Calu3 (cell line): ENCODE results near the gene KDM4B. TPM values are rescaled to one million over a fixed set of nuclear protein-coding genes. Genes with fewer than 3 reads are reported as not detected.

ENCODE experiments used
- BruUV-seq: library from RNA; stranded (reverse); fragments of 400-500 nt; replicated peaks from 2 replicates; lab custom pipeline; 2021; lab: Mats Ljungman, UMichigan
- CTCF ChIA-PET: fragments of 300-600 bp; sonication (Branson Sonifier 250); formaldehyde crosslinking; loops from one replicate; lab custom pipeline; 2022; ENCODE audit warnings: antibody characterized with exemption; lab: Charles Lee
- DNase-seq: peaks from one replicate; pipeline ENCODE4 v3.0.0; 2022
- H3K27ac Mint-ChIP-seq: one replicate; pipeline ENCODE4 v1.8.0; 2022; ENCODE audit warnings: mixed read lengths; ENCODE audit not compliant: unreplicated experiment
- H3K27me3 Mint-ChIP-seq: one replicate; pipeline ENCODE4 v1.8.0; 2022; ENCODE audit warnings: mixed read lengths; ENCODE audit not compliant: unreplicated experiment
- H3K36me3 Mint-ChIP-seq: one replicate; pipeline ENCODE4 v1.8.0; 2022; ENCODE audit warnings: mild to moderate bottlenecking, moderate library complexity, mixed read lengths; ENCODE audit not compliant: insufficient read depth, unreplicated experiment
- H3K4me1 Mint-ChIP-seq: one replicate; pipeline ENCODE4 v1.8.0; 2022; ENCODE audit warnings: mild to moderate bottlenecking, low read depth, mixed read lengths; ENCODE audit not compliant: unreplicated experiment
- H3K4me3 Mint-ChIP-seq: one replicate; pipeline ENCODE4 v1.8.0; 2022; ENCODE audit warnings: mild to moderate bottlenecking, low read depth, moderate library complexity, mixed read lengths; ENCODE audit not compliant: unreplicated experiment
- H3K9me3 Mint-ChIP-seq: one replicate; pipeline ENCODE4 v1.8.0; 2022; ENCODE audit warnings: low read depth, mixed read lengths; ENCODE audit not compliant: unreplicated experiment
- intact Hi-C: fragments of 100-400 bp; cut with micrococcal nuclease; formaldehyde crosslinking; loops from one replicate; pipeline ENCODE4 v1.10.0; 2022; ENCODE audit not compliant: unreplicated experiment
- total RNA-seq: library from RNA; stranded (reverse); gene quantifications from 2 replicates; pipeline ENCODE4 v1.2.3, GENCODE V29; 2022
- TF ChIP-seq, protein P1 (sequence below): fragments of 200-600 bp; IDR thresholded peaks from one replicate; pipeline ENCODE4 v1.8.0; 2022; ENCODE audit warnings: antibody characterized with exemption; ENCODE audit not compliant: unreplicated experiment

The KDM4B gene
- total RNA-seq, 1 experiment from 2014 or later = 13.9 TPM

- CTCF ChIA-PET = no interaction called here
- DNase-seq = no peak
- TF ChIP-seq, protein P1, sequence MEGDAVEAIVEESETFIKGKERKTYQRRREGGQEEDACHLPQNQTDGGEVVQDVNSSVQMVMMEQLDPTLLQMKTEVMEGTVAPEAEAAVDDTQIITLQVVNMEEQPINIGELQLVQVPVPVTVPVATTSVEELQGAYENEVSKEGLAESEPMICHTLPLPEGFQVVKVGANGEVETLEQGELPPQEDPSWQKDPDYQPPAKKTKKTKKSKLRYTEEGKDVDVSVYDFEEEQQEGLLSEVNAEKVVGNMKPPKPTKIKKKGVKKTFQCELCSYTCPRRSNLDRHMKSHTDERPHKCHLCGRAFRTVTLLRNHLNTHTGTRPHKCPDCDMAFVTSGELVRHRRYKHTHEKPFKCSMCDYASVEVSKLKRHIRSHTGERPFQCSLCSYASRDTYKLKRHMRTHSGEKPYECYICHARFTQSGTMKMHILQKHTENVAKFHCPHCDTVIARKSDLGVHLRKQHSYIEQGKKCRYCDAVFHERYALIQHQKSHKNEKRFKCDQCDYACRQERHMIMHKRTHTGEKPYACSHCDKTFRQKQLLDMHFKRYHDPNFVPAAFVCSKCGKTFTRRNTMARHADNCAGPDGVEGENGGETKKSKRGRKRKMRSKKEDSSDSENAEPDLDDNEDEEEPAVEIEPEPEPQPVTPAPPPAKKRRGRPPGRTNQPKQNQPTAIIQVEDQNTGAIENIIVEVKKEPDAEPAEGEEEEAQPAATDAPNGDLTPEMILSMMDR = no peak
- H3K4me1 Mint-ChIP-seq = no peaks in the 10 kb centered on the region
- H3K27me3 Mint-ChIP-seq = no peaks in the 10 kb centered on the region
- H3K9me3 Mint-ChIP-seq = no peaks in the 10 kb centered on the region
- intact Hi-C loops = no loop called here
- H3K36me3 Mint-ChIP-seq = no peaks in the 10 kb centered on the region
- BruUV-seq = no TSS peak
- H3K27ac Mint-ChIP-seq = no peak overlapping the region
- no peak overlapping the region for H3K4me3 Mint-ChIP-seq
Observed at GRCh38 chr19:5107432-5108122, 138.7 kb downstream of the KDM4B start.

DNA sequence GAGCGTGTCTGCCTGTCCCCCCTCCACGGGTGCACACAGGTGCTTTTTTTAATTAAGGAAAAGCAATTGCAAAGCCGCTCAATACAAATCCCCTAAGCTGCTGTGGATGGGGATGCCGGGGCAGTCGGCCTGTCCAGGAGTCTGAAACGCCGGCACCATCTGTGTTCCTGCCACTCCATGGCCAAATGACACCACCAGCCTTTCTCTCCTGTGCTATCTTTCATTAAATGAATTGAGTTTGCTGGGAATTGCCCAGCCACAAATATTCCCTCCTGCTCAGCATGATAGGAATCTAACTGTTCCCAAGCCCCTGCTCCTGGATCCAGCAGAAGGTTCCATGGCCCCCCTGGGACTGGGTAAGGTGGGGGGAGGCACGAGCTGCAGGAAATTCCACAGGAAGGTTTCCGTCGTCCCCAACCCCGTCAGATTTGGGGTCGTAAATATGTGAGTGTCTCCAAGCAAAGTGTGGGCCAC, 139.2 kb downstream of the KDM4B start:
- H3K9me3 Mint-ChIP-seq = no peaks in the 10 kb centered on the region
- BruUV-seq = no TSS peak
- CTCF ChIA-PET = no interaction called here
- H3K27me3 Mint-ChIP-seq = no peaks in the 10 kb centered on the region
- intact Hi-C loops = no loop called here
- no peak overlapping the region for H3K27ac Mint-ChIP-seq
- DNase-seq = no peak
- no peaks in the 10 kb centered on the region for H3K4me1 Mint-ChIP-seq
- TF ChIP-seq, protein P1 = no peak
- H3K36me3 Mint-ChIP-seq = no peaks in the 10 kb centered on the region
- H3K4me3 Mint-ChIP-seq = no peak overlapping the region

- H3K4me3 Mint-ChIP-seq = no peak overlapping the region
- BruUV-seq = no TSS peak
- H3K9me3 Mint-ChIP-seq = no peaks in the 10 kb centered on the region
- no peaks in the 10 kb centered on the region for H3K36me3 Mint-ChIP-seq
- no peak overlapping the region for H3K27ac Mint-ChIP-seq
- H3K4me1 Mint-ChIP-seq = no peaks in the 10 kb centered on the region
- TF ChIP-seq, protein P1 = no peak
- intact Hi-C loops = no loop called here
- DNase-seq = no peak
- H3K27me3 Mint-ChIP-seq = no peaks in the 10 kb centered on the region
- CTCF ChIA-PET = no interaction called here
Observed at GRCh38 chr19:5108866-5109265, 140.0 kb downstream of the KDM4B start.

DNA sequence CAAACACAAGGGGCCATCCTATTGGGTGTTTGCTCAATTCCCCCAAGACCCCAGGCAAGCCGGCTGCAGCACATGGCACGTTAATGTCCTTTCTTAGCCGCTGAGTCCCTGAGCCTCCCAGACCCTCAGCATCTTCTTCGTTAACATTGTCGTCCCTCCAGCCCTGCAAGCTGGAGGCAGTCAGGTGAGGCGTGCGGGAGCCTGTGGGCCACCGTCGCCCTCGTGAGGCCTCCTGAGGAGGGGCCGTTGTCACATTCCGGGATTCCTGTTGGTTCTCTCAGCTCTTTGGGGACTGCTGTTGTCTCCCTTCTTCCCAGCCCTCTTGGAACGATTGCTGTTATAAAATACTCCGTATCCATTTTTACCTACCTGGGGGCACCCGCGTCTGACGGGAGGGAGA, 140.6 kb downstream of the KDM4B start:
- CTCF ChIA-PET = no interaction called here
- no peaks in the 10 kb centered on the region for H3K4me1 Mint-ChIP-seq
- intact Hi-C loops = no loop called here
- DNase-seq = no peak
- no peak overlapping the region for H3K27ac Mint-ChIP-seq
- no peaks in the 10 kb centered on the region for H3K36me3 Mint-ChIP-seq
- no peaks in the 10 kb centered on the region for H3K9me3 Mint-ChIP-seq
- BruUV-seq = no TSS peak
- H3K4me3 Mint-ChIP-seq = no peak overlapping the region
- no peaks in the 10 kb centered on the region for H3K27me3 Mint-ChIP-seq
- TF ChIP-seq, protein P1 = no peak
